ENCODE data around the gene LACTBL1.

The LACTBL1 gene

DNA sequence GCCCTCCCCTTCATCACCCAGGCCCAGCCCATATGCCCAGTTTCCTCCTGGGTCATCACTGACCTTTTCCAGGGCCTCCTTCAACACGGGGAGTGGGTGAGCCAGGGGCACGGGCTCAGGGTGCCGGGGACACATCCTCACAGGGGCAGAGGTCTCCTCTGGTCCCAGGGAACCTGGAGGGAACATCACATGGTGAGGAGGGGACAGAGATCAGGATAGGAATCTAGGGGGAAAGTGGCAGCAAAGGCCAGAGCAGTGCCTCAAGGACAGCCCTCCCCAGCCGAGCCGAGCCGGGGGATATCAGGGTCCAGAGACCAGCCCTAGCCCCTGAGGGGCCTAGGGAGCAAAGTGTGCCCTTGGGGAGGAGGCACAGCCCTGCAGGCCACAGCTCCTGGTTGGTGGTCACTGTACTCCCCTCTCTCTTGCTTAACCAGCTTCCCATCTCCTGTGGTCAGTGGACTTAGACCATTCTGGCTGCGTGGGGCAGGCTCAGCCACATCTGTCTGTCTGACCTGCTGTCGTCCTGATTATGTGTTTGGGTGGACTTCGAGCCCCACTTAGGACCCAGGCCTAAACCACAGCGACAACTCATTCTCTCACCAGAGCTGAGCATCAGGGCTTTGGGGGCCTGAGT, 9.5 kb downstream of the LACTBL1 start:
- Histone ChIP-seq H3K36me3 (ENCODE audit: control insufficient read depth, insufficient read depth, low read length) (no peaks in the 10 kb centered on the region), H3K9me3 (ENCODE audit: control insufficient read depth, insufficient read depth, low read length) (no peaks in the 10 kb centered on the region), H3K4me1 (ENCODE audit: control insufficient read depth, insufficient read depth, low read length) (no peaks in the 10 kb centered on the region), H3K4me3 (ENCODE audit: low read length) (no peak overlapping the region; the same call in 1 of the 2 replicates), H3K27ac (ENCODE audit: low read length) (no peak overlapping the region), H3K27me3 (ENCODE audit: control insufficient read depth, insufficient read depth, low read length) (no peaks in the 10 kb centered on the region)
- no peak for DNase-seq (ENCODE audit: low read depth, low spot score)
- WGBS (ENCODE audit: insufficient coverage, insufficient read length) = no CpG with 5 or more reads among the region's 10 CpGs

GRCh38 chr1:22962558-22962957, 10.1 kb downstream of the LACTBL1 start:
- DNase-seq (ENCODE audit: low read depth, low spot score) = no peak
- Histone ChIP-seq H3K4me3 (ENCODE audit: low read length) (no peak overlapping the region), H3K27ac (ENCODE audit: low read length) (no peak overlapping the region), H3K36me3 (ENCODE audit: control insufficient read depth, insufficient read depth, low read length) (no peaks in the 10 kb centered on the region), H3K27me3 (ENCODE audit: control insufficient read depth, insufficient read depth, low read length) (no peaks in the 10 kb centered on the region), H3K4me1 (ENCODE audit: control insufficient read depth, insufficient read depth, low read length) (no peaks in the 10 kb centered on the region), H3K9me3 (ENCODE audit: control insufficient read depth, insufficient read depth, low read length) (no peaks in the 10 kb centered on the region)
- no CpG with 5 or more reads among the region's 3 CpGs for WGBS (ENCODE audit: insufficient coverage, insufficient read length)

- DNase-seq (ENCODE audit: low read depth, low spot score) = no peak
- no CpG with 5 or more reads among the region's 7 CpGs for WGBS (ENCODE audit: insufficient coverage, insufficient read length)
These were observed 12.9 kb downstream of the LACTBL1 start for GRCh38 chr1:22959545-22960360.

DNA sequence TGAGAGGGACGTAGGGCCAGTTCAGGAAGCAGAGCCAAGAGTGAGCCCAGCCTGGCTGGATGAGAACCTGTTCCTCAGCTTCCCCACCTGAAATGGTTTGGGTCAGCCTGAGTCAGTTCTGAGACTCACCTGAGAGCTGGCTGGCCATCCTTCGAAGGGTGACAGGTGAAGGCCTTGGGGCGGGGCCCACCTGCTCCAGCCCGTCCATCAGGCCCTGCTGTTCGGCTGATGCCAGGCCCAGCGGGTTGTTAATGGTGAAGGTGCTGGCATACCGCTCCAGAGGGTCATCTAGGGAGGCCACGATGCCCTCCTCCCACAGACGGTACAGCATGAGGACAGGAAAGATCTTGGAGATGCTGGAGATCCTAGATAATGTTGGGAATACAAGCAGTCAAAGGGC, 14.1 kb downstream of the LACTBL1 start:
- no peaks in the 10 kb centered on the region for H3K36me3 ChIP-seq (ENCODE audit: control insufficient read depth, insufficient read depth, low read length)
- WGBS (ENCODE audit: insufficient coverage, insufficient read length) = no CpG with 5 or more reads among the region's 9 CpGs
- H3K9me3 ChIP-seq (ENCODE audit: control insufficient read depth, insufficient read depth, low read length) = no peaks in the 10 kb centered on the region
- H3K4me3 ChIP-seq (ENCODE audit: low read length) = no peak overlapping the region
- no peak overlapping the region for H3K27ac ChIP-seq (ENCODE audit: low read length)
- peaks cover 14% of the 10 kb centered on the region; the same call in 1 of the 2 replicates for H3K27me3 ChIP-seq (ENCODE audit: control insufficient read depth, insufficient read depth, low read length)
- DNase-seq (ENCODE audit: low read depth, low spot score) = no peak
- no peaks in the 10 kb centered on the region for H3K4me1 ChIP-seq (ENCODE audit: control insufficient read depth, insufficient read depth, low read length)

More at GRCh38 chr1:22959545-22960360, 12.9 kb downstream of the LACTBL1 start:
- Histone ChIP-seq H3K36me3 (ENCODE audit: control insufficient read depth, insufficient read depth, low read length) (no peaks in the 10 kb centered on the region), H3K4me3 (ENCODE audit: low read length) (no peak overlapping the region), H3K9me3 (ENCODE audit: control insufficient read depth, insufficient read depth, low read length) (no peaks in the 10 kb centered on the region), H3K27ac (ENCODE audit: low read length) (no peak overlapping the region), H3K27me3 (ENCODE audit: control insufficient read depth, insufficient read depth, low read length) (peaks cover 4% of the 10 kb centered on the region; the same call in 1 of the 2 replicates), H3K4me1 (ENCODE audit: control insufficient read depth, insufficient read depth, low read length) (no peaks in the 10 kb centered on the region)

- Histone ChIP-seq H3K4me1 (ENCODE audit: control insufficient read depth, insufficient read depth, low read length) (no peaks in the 10 kb centered on the region), H3K27me3 (ENCODE audit: control insufficient read depth, insufficient read depth, low read length) (peaks cover 26% of the 10 kb centered on the region; the same call in 1 of the 2 replicates), H3K36me3 (ENCODE audit: control insufficient read depth, insufficient read depth, low read length) (no peaks in the 10 kb centered on the region), H3K4me3 (ENCODE audit: low read length) (no peak overlapping the region), H3K27ac (ENCODE audit: low read length) (no peak overlapping the region), H3K9me3 (ENCODE audit: control insufficient read depth, insufficient read depth, low read length) (no peaks in the 10 kb centered on the region)
- DNase-seq (ENCODE audit: low read depth, low spot score) = no peak
- WGBS (ENCODE audit: insufficient coverage, insufficient read length) = no CpG with 5 or more reads among the region's 3 CpGs
These were observed 15.6 kb downstream of the LACTBL1 start for GRCh38 chr1:22957066-22957465.

GRCh38 chr1:22955146-22955545, 17.5 kb downstream of the LACTBL1 start:
- Histone ChIP-seq H3K27me3 (ENCODE audit: control insufficient read depth, insufficient read depth, low read length) (peaks cover 26% of the 10 kb centered on the region; the same call in 1 of the 2 replicates), H3K36me3 (ENCODE audit: control insufficient read depth, insufficient read depth, low read length) (no peaks in the 10 kb centered on the region), H3K27ac (ENCODE audit: low read length) (no peak overlapping the region), H3K4me3 (ENCODE audit: low read length) (no peak overlapping the region), H3K9me3 (ENCODE audit: control insufficient read depth, insufficient read depth, low read length) (no peaks in the 10 kb centered on the region), H3K4me1 (ENCODE audit: control insufficient read depth, insufficient read depth, low read length) (no peaks in the 10 kb centered on the region)
- DNase-seq (ENCODE audit: low read depth, low spot score) = no peak
- no CpG with 5 or more reads among the region's 7 CpGs for WGBS (ENCODE audit: insufficient coverage, insufficient read length)

DNA sequence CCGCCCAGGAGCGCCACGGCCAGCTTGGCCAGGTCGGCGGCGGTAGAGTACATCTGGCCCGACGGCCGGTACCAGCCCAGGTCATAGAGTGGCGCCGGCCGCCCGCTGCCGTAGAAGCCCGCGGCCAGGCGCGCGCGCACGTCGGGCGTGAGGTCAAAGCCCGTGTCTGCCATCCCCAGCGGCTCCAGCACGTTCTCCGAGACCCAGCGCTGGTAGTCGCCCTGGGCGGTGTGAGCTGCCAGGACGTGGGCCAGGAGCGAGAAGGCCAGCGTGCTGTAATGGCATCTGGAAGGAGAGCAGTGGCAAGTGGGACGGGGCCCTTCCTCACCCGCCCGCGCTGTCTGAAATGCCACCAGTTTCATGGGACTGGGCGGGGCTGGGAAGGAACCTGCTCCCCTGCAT, 18.9 kb downstream of the LACTBL1 start:
- H3K36me3 ChIP-seq (ENCODE audit: control insufficient read depth, insufficient read depth, low read length) = no peaks in the 10 kb centered on the region
- no peak overlapping the region for H3K27ac ChIP-seq (ENCODE audit: low read length)
- no CpG with 5 or more reads among the region's 38 CpGs for WGBS (ENCODE audit: insufficient coverage, insufficient read length)
- no peaks in the 10 kb centered on the region for H3K4me1 ChIP-seq (ENCODE audit: control insufficient read depth, insufficient read depth, low read length)
- peaks cover 26% of the 10 kb centered on the region; the same call in 1 of the 2 replicates for H3K27me3 ChIP-seq (ENCODE audit: control insufficient read depth, insufficient read depth, low read length)
- H3K4me3 ChIP-seq (ENCODE audit: low read length) = peak overlapping the region; percentile 29; the same call in 1 of the 2 replicates
- no peaks in the 10 kb centered on the region for H3K9me3 ChIP-seq (ENCODE audit: control insufficient read depth, insufficient read depth, low read length)
- no peak for DNase-seq (ENCODE audit: low read depth, low spot score)

GRCh38 chr1:22953057-22953739, 19.5 kb downstream of the LACTBL1 start:
- Histone ChIP-seq H3K4me3 (ENCODE audit: low read length) (peak overlapping the region; percentile 29; the same call in 1 of the 2 replicates), H3K27ac (ENCODE audit: low read length) (no peak overlapping the region), H3K27me3 (ENCODE audit: control insufficient read depth, insufficient read depth, low read length) (peaks cover 26% of the 10 kb centered on the region; the same call in 1 of the 2 replicates), H3K36me3 (ENCODE audit: control insufficient read depth, insufficient read depth, low read length) (no peaks in the 10 kb centered on the region), H3K9me3 (ENCODE audit: control insufficient read depth, insufficient read depth, low read length) (no peaks in the 10 kb centered on the region), H3K4me1 (ENCODE audit: control insufficient read depth, insufficient read depth, low read length) (no peaks in the 10 kb centered on the region)
- DNase-seq (ENCODE audit: low read depth, low spot score) = no peak
- no CpG with 5 or more reads among the region's 92 CpGs for WGBS (ENCODE audit: insufficient coverage, insufficient read length)

DNA sequence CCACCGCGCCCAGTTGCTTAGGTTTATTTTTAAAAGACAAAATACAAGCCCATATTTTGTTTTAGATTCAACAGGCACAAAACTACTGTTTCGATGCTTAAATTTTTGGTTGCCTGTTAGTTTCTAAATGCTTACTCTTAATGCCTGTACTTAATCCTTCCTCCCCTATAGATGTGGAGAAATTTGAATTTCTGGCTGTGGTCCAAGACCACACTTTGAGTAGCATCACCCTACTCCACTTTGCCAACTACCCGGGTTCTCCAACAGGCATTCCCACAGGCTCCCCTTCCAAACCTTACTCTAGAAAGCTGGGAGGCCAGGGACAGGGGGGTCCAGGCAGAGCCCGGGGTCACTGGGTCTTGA, 20.0 kb downstream of the LACTBL1 start:
- no peak for DNase-seq (ENCODE audit: low read depth, low spot score)
- no CpG with 5 or more reads among the region's 5 CpGs for WGBS (ENCODE audit: insufficient coverage, insufficient read length)
- no peaks in the 10 kb centered on the region for H3K4me1 ChIP-seq (ENCODE audit: control insufficient read depth, insufficient read depth, low read length)
- no peak overlapping the region for H3K27ac ChIP-seq (ENCODE audit: low read length)
- no peaks in the 10 kb centered on the region for H3K9me3 ChIP-seq (ENCODE audit: control insufficient read depth, insufficient read depth, low read length)
- H3K4me3 ChIP-seq (ENCODE audit: low read length) = no peak overlapping the region; the same call in 1 of the 2 replicates
- peaks cover 26% of the 10 kb centered on the region; the same call in 1 of the 2 replicates for H3K27me3 ChIP-seq (ENCODE audit: control insufficient read depth, insufficient read depth, low read length)
- H3K36me3 ChIP-seq (ENCODE audit: control insufficient read depth, insufficient read depth, low read length) = no peaks in the 10 kb centered on the region

DNA sequence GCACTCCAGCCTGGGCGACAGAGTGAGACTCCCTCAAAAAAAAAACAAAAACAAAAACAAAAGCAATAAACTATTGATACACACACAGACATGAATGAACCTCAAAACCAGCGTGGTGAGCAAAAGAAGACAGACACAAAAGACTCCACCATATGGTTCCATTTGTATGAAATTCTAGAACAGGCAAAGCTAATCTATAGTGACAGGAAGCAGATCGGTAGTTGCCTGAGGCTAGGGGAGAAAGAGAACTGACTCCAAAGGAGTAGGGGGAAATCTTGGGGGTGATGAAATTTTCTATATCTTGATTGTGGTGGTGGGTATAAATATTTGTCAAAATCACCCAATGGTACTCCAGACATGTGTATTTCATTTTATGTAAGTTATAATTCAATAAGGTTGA, 20.9 kb downstream of the LACTBL1 start:
- WGBS (ENCODE audit: insufficient coverage, insufficient read length) = no CpG with 5 or more reads among the region's 3 CpGs
- Histone ChIP-seq H3K27ac (ENCODE audit: low read length) (no peak overlapping the region), H3K27me3 (ENCODE audit: control insufficient read depth, insufficient read depth, low read length) (peaks cover 26% of the 10 kb centered on the region; the same call in 1 of the 2 replicates), H3K36me3 (ENCODE audit: control insufficient read depth, insufficient read depth, low read length) (no peaks in the 10 kb centered on the region), H3K4me1 (ENCODE audit: control insufficient read depth, insufficient read depth, low read length) (no peaks in the 10 kb centered on the region), H3K9me3 (ENCODE audit: control insufficient read depth, insufficient read depth, low read length) (no peaks in the 10 kb centered on the region), H3K4me3 (ENCODE audit: low read length) (no peak overlapping the region)
- DNase-seq (ENCODE audit: low read depth, low spot score) = no peak
